G401.6 (cell line): ENCODE results near the gene GTSE1.

Experiments used
- FAIRE-seq: peaks from 2 replicates; lab custom pipeline; 2012; peaks lifted over from hg19 to GRCh38; lab: Jason Lieb, UNC

The GTSE1 gene

GRCh38 chr22:46275455-46276122 lies 21.1 kb upstream of the GTSE1 start:
- FAIRE-seq = no peak

GRCh38 chr22:46276563-46276962 lies 20.1 kb upstream of the GTSE1 start:
- FAIRE-seq = peak; percentile 28

DNA sequence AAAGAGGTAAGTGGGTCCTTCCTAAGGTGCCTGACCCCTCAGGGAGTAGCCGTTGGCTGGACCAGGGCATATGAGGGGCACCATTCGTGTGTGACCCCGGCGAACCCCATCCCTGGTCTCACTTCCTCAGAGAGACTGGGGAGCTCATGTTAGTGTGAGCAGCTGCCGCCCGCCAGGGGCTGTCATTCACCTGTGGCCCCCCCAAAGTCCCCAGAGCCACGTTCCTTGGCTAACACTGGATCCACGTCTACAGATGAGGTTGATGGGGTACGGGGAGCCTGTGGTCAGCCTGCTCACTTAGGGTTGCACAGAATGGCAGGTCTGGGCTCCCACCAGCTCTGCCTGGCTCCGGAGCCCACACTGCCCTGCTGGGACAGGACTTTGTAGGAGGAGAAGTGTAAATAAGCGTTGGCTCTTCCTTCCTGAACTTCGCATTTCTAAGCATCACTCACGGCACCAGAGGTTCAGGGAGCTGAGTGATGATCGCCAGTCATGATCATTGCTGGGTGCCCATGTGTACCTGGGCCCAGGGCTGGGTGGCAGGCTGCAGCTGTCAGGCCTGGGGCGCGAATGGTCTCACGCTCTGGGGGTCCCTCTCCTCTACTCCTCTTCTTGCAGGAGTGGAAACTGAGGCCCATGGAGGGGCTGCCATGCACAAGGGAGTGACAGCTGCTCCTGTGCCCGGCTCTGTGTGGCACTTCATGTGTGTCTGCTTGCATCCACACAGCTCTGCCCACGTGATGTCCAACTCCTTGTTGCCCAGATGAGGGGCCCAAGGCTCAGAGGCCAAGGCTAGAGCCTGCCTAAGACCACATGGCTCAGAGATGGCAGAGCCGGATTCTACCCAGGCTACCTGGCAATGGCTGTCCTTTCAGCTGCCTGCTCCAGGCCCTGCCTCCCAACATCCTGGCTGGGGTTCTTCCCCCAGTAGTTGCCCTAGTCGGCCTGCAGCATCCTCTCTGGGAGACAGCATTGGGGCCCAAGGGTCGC lies 17.7 kb upstream of the GTSE1 start:
- no peak for FAIRE-seq

GRCh38 chr22:46280063-46280817 lies 16.4 kb upstream of the GTSE1 start:
- no peak for FAIRE-seq

- no peak for FAIRE-seq
Measured at GRCh38 chr22:46280999-46281623, 15.6 kb upstream of the GTSE1 start.

GRCh38 chr22:46281866-46282678 lies 14.6 kb upstream of the GTSE1 start:
- no peak for FAIRE-seq

DNA sequence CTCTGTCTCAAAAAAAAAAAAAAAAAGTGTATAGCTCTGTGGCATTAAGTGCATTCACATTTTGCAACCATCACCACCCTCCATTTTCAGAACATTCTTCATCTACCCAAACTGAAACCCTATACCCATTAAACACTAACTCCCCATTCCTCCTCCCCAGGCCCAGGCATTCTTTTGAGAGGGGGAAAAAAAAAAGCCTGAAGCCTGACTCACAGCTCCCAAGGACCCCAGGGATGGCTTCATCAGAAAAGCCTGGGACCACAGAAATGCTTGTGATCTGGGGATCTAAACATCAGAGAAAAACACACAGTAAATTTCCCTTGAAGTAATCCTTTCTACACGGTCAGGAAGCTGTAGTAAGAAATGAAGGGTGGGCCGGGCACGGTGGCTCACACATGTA lies 10.7 kb upstream of the GTSE1 start:
- FAIRE-seq = no peak

- no peak for FAIRE-seq
Measured at GRCh38 chr22:46286941-46287872, 9.5 kb upstream of the GTSE1 start.

DNA sequence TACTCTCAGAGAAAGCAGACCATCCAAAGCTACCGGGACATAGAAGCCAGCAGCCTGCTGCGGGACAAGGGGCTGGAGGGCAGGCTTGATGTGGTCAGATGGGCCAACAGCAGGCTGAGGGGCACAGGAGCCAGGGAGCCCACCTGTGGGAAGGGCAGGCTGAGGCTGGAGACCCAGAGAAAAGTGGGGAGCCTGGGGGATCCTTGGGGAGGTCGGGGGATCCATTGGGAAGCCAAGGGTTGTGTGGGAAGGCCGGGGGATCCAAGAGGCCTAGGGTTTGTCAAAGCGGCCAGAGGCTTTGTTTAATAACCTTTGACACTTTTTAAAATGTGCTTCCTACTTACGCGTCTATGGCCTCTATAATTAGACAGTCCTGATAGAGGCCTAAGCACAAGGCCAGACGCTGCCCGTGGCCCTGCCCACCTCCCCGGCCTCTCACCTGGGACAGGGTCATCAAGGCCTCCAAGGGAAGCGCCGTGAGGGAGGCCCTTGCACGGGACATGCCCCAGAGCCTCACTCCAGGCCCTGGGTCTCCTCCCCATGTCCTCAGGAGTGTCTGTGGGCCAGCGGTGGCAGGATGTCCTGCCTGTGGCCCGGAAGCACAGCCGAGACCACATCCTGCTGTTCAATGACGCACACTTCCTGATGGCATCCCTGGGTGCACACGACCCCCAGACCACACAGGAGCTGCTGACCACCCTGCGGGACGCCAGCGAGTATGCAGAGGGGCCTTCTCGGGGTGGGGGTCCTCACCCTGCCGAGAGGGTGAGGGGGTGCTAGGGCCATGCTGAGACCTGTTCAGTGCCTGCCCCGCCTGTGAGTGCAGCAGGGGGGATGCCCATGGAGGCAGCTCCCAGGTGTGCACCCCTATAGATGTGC lies 8.6 kb upstream of the GTSE1 start:
- no peak for FAIRE-seq

- no peak for FAIRE-seq
Measured at GRCh38 chr22:46288846-46289243, 7.8 kb upstream of the GTSE1 start.

DNA sequence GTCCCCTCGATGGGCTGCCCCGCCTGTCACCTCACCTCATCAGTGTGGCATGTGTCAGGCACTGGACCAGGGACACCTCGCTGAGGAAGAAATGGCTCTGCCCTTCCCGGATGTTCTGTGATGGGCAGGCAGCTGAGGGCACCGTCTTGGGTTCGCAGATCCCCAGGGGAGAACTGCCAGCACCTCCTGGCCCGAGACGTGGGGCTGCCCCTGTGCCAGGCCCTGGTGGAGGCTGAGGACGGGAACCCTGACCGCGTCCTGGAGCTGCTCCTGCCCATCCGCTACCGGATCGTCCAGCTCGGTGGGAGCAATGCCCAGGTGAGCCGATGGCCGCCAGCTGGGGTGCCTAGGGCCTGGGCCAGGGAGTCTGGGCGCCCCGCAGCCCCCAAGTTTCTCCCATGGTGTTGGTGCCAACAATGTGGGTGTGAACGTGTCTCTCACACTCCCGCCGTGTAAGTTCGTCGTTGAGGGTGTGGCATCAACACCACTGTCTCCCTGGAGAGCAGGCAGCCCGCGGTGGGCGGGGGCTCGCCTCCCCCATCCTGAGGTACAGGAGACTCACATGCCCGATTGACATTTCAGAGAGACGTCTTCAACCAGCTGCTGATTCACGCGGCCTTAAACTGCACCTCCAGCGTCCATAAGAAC lies 7.3 kb upstream of the GTSE1 start:
- FAIRE-seq = no peak

GRCh38 chr22:46290121-46290842 lies 6.4 kb upstream of the GTSE1 start:
- no peak for FAIRE-seq

- no peak for FAIRE-seq
Measured at GRCh38 chr22:46290843-46291785, 5.6 kb upstream of the GTSE1 start.

DNA sequence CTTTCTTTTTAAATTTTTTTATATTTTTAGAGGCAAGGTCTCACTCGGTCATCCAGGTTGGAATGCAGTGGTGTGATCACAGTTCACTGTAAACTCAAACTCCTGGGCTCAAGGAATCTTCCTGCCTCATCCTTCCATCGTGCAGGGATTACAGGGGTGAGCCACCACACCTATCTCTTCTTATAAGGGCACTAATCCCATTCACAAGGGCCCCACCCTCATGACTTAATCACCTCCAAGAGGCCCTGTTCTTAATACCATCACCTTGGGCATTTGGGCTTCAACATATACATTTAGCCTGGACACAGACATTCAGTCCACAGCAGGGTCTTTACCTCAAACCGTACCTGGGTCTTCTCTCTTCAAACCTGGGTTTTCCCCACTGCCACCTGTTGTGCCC lies 4.5 kb upstream of the GTSE1 start:
- no peak for FAIRE-seq

DNA sequence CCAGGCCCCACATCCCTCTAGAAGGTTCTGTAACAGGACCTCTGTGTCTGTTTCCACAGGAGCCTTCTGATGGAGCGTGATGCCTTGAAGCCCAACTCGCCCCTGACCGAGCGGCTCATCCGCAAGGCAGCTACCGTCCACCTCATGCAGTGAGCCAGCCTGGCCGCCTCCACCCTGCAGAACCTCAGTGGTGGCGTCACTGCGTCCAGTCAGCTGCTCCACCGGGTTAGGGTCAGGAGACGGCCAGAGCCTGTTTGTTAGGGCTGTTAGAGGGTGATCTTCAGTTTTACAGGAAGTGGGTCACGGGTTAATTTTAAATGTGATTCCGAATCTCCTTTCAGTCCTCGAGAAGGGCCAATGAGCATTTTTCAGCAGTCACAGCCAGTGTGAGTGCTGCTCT lies 3.9 kb upstream of the GTSE1 start:
- FAIRE-seq = no peak

- no peak for FAIRE-seq
Measured at GRCh38 chr22:46293577-46294260, 3.0 kb upstream of the GTSE1 start.
